MM.1S (cell line): Measurements from ENCODE around the gene ZNF441.

ENCODE experiments used
- EZH2 ChIP-seq: fragments of 300-600 bp; sonication (generic); optimal IDR thresholded peaks from 2 replicates; pipeline ENCODE3; 2017; ENCODE audit warnings: low read depth, mild to moderate bottlenecking, antibody characterized with exemption, low read length, mixed read lengths
- EZH2phosphoT487 ChIP-seq: fragments of 300-600 bp; sonication (generic); IDR thresholded peaks from 2 replicates; pipeline ENCODE4 v1.6.1; 2018; ENCODE audit warnings: antibody characterized with exemption, low read length
- TF ChIP-seq, protein P1 (sequence below): fragments of 300-600 bp; sonication (generic); IDR thresholded peaks from 2 replicates; pipeline ENCODE4 v1.5.1; 2016; ENCODE audit warnings: antibody characterized with exemption, low read length, mixed read lengths

DNA sequence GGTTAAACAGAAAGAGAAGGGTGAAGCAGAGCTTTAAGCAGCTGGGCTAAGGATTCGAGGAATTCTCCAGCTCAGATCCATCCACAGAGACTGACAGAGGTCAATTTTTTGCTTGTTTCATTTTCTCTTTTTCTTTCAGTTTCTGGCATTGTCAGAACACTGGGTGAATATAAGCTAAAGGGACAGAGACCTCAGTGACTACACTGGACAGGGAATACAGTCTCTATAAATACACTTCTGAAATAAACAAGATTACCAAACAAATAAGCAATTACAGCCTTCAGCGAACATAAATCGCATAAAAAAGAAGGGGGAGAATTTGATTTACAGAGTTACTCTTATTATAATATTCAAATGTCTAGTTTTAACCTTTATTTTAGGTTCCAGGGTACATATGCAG, 3.7 kb upstream of the ZNF441 start:
- TF ChIP-seq, protein P1, sequence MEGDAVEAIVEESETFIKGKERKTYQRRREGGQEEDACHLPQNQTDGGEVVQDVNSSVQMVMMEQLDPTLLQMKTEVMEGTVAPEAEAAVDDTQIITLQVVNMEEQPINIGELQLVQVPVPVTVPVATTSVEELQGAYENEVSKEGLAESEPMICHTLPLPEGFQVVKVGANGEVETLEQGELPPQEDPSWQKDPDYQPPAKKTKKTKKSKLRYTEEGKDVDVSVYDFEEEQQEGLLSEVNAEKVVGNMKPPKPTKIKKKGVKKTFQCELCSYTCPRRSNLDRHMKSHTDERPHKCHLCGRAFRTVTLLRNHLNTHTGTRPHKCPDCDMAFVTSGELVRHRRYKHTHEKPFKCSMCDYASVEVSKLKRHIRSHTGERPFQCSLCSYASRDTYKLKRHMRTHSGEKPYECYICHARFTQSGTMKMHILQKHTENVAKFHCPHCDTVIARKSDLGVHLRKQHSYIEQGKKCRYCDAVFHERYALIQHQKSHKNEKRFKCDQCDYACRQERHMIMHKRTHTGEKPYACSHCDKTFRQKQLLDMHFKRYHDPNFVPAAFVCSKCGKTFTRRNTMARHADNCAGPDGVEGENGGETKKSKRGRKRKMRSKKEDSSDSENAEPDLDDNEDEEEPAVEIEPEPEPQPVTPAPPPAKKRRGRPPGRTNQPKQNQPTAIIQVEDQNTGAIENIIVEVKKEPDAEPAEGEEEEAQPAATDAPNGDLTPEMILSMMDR: no peak
- TF ChIP-seq EZH2 (no peak), EZH2phosphoT487 (no peak)
